ENCODE data around the gene MRPS18B. TPM values are rescaled to one million over a fixed set of nuclear protein-coding genes. Genes with fewer than 3 reads are reported as not detected.

The MRPS18B gene
- total and polyA plus RNA-seq, 2 of the 13 experiments (the other 11 are each of a cell fraction or from before 2014, with no cell fraction given): 125 to 131 TPM

DNA sequence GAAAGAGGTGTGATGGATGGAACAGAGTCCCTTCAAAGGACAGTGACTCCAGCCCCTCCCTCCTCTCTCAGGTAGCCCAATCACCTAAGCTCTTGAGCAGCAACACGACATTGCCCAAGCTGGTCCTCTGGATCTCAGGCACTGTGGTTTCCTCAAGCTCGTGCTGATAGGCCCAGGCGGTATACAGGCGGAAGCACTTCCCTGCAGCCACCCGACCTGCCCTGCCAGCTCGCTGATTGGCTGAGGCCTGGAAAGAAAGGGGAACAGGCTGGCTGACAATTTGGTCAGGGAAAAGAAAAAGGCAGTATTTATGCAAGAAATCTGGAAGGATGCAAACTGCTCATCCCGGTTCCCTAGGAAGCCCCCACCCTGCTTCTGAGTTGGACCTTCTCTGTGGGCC lies 38.9 kb downstream of the MRPS18B start (continued):
- TF ChIP-seq ZNF788 (CRISPR knock-in tag; IDR thresholded peaks at IDR 0.05; ENCODE audit: borderline replicate concordance) (0 out of 2 replicates have a peak, but pooled peaks have one; percentile 48), TBX3 (IDR thresholded peaks at IDR 0.05; ENCODE audit: borderline replicate concordance) (no peak), ZNF674 (CRISPR knock-in tag; IDR thresholded peaks at IDR 0.05; ENCODE audit: low read depth) (0 out of 2 replicates have a peak, but pooled peaks have one; percentile 28), ZNF230 (CRISPR knock-in tag; IDR thresholded peaks at IDR 0.05) (no peak), NAIF1 (CRISPR knock-in tag; IDR thresholded peaks at IDR 0.05; ENCODE audit: borderline replicate concordance) (no peak), BCL6 (CRISPR knock-in tag; IDR thresholded peaks at IDR 0.05) (peak; percentile 79), ZBTB38 (CRISPR knock-in tag; IDR thresholded peaks at IDR 0.05) (peak; percentile 33; the same call in 1 of the 2 replicates), ZNF7 (CRISPR knock-in tag; IDR thresholded peaks at IDR 0.05) (no peak), NFKB2 (CRISPR knock-in tag; IDR thresholded peaks at IDR 0.05; ENCODE audit: borderline replicate concordance) (0 out of 2 replicates have a peak, but pooled peaks have one; percentile 24), ZFX (CRISPR knock-in tag; IDR thresholded peaks at IDR 0.05; ENCODE audit: low read depth) (no peak), ZNF282 (IDR thresholded peaks at IDR 0.05; ENCODE audit: partially characterized antibody) (no peak), NFIB (CRISPR knock-in tag; IDR thresholded peaks at IDR 0.05; ENCODE audit: borderline replicate concordance) (0 out of 2 replicates have a peak, but pooled peaks have one; percentile 13), ZBTB33 (CRISPR knock-in tag; IDR thresholded peaks at IDR 0.05) (peak; percentile 56; the same call in 1 of the 2 replicates)
- TF ChIP-seq, protein P1, sequence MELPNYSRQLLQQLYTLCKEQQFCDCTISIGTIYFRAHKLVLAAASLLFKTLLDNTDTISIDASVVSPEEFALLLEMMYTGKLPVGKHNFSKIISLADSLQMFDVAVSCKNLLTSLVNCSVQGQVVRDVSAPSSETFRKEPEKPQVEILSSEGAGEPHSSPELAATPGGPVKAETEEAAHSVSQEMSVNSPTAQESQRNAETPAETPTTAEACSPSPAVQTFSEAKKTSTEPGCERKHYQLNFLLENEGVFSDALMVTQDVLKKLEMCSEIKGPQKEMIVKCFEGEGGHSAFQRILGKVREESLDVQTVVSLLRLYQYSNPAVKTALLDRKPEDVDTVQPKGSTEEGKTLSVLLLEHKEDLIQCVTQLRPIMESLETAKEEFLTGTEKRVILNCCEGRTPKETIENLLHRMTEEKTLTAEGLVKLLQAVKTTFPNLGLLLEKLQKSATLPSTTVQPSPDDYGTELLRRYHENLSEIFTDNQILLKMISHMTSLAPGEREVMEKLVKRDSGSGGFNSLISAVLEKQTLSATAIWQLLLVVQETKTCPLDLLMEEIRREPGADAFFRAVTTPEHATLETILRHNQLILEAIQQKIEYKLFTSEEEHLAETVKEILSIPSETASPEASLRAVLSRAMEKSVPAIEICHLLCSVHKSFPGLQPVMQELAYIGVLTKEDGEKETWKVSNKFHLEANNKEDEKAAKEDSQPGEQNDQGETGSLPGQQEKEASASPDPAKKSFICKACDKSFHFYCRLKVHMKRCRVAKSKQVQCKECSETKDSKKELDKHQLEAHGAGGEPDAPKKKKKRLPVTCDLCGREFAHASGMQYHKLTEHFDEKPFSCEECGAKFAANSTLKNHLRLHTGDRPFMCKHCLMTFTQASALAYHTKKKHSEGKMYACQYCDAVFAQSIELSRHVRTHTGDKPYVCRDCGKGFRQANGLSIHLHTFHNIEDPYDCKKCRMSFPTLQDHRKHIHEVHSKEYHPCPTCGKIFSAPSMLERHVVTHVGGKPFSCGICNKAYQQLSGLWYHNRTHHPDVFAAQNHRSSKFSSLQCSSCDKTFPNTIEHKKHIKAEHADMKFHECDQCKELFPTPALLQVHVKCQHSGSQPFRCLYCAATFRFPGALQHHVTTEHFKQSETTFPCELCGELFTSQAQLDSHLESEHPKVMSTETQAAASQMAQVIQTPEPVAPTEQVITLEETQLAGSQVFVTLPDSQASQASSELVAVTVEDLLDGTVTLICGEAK (IDR thresholded peaks at IDR 0.05): no peak
- TF ChIP-seq, protein P1 (CRISPR knock-in tag; IDR thresholded peaks at IDR 0.05): 0 out of 2 replicates have a peak, but pooled peaks have one; percentile 23
- TF ChIP-seq, protein P2, sequence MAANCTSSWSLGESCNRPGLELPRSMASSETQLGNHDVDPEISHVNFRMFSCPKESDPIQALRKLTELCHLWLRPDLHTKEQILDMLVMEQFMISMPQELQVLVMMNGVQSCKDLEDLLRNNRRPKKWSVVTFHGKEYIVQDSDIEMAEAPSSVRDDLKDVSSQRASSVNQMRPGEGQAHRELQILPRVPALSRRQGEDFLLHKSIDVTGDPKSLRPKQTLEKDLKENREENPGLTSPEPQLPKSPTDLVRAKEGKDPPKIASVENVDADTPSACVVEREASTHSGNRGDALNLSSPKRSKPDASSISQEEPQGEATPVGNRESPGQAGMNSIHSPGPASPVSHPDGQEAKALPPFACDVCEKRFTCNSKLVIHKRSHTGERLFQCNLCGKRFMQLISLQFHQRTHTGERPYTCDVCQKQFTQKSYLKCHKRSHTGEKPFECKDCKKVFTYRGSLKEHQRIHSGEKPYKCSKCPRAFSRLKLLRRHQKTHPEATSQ (CRISPR knock-in tag; IDR thresholded peaks at IDR 0.05; ENCODE audit: borderline replicate concordance): no peak

All from HepG2 (cell line).